Ovary (tissue), 10 donors: ENCODE data around the gene DAPP1. TPM values are rescaled to one million over a fixed set of nuclear protein-coding genes. Genes with fewer than 3 reads are reported as not detected.
"Not testable (repeated sequence)": the region's sequence is repeated elsewhere in the genome, so short reads cannot be mapped to it uniquely, and the experiment has no call there.

Experiments used
- DNase-seq, 5 donors: peaks; one replicate each; pipeline ENCODE4 v3.0.0-alpha.2; 2019 to 2020
- H3K27ac ChIP-seq, 2 donors: fragments of 200-600 bp; one replicate each; pipeline versions ENCODE4 v1.5.1 to v1.8.0; 2019 to 2022
- H3K27me3 ChIP-seq: fragments of 200-600 bp; one replicate; pipeline ENCODE4 v1.8.0; 2022
- H3K36me3 ChIP-seq: fragments of 200-600 bp; sonication (generic); one replicate; pipeline ENCODE4 v1.5.1; 2019
- H3K4me1 ChIP-seq: one replicate; pipeline ENCODE4 v1.8.1; 2013; ENCODE audit warnings: mild to moderate bottlenecking, moderate library complexity; ENCODE audit not compliant: insufficient read depth
- H3K4me3 ChIP-seq: fragments of 200-600 bp; sonication (generic); one replicate; pipeline ENCODE4 v1.5.1; 2017
- H3K9me3 ChIP-seq, 2 donors: fragments of 200-600 bp in 1 of 2; sonication (generic) in 1 of 2; one replicate each; pipeline versions ENCODE4 v1.5.1 to v1.8.1; 2013 to 2019; ENCODE audit warnings: mild to moderate bottlenecking in 1 of 2, moderate library complexity in 1 of 2
- CTCF ChIP-seq, 3 donors: fragments of 450-650 bp in 2 of 3; fragments of 200-600 bp in 1 of 3; IDR thresholded peaks; one replicate each; pipeline versions ENCODE4 v1.5.1 to v1.8.0; 2016 to 2022; ENCODE audit warnings: antibody characterized with exemption in 3 of 3, mild to moderate bottlenecking in 1 of 3
- EP300 ChIP-seq: sonication (generic); formaldehyde crosslinking; IDR thresholded peaks from one replicate; pipeline ENCODE4 v1.6.1; 2017; ENCODE audit warnings: antibody characterized with exemption
- POLR2A ChIP-seq: fragments of 450-650 bp; IDR thresholded peaks from one replicate; pipeline ENCODE4 v1.6.1; 2017; ENCODE audit warnings: antibody characterized with exemption, mild to moderate bottlenecking, moderate library complexity
- WGBS, 3 donors: extraction: QIAGEN DNeasy Blood & Tissue Kit in 1 of 3; methylation state at CpG; one replicate each; pipeline versions ENCODE4 v1.1.5 to v1.1.7; 2013 to 2017; 5-methylcytosine and 5-hydroxymethylcytosine counted together
- intact Hi-C, 4 donors: fragments of 100-400 bp; cut with DNase I; formaldehyde crosslinking; loops; one replicate each; pipeline versions ENCODE4 v1.11.0 to v1.15.1; 2022 to 2023
- long read RNA-seq, 3 donors: library from polyadenylated mRNA in 2 of 3; unstranded in 2 of 3; transcript quantifications; one replicate each; pipeline ENCODE4 v2.0.0 and lab custom pipeline, GENCODE V29; 2021 to 2026
- polyA plus RNA-seq, 2 donors: library from polyadenylated mRNA; stranded (reverse); fragments of 200-250 nt in 1 of 2; fragments of 350-450 nt in 1 of 2; fragmentation: Illumina TruSeq in 1 of 2; extraction: RNeasy Lipid Tissue Mini Kit (QIAGEN cat#74804) in 1 of 2; gene quantifications; one replicate each; pipeline ENCODE4 v1.2.3, GENCODE V29; 2013 to 2014
- total RNA-seq, 7 donors: library from RNA; depleted of rRNA in 2 of 7; stranded (reverse); fragments of >200 nt in 2 of 7; fragmentation: NEBNext Ultra II Directional in 3 of 7; extraction: Animal tissue kit (Norgen Biotek cat#: 25700) in 3 of 7; gene quantifications; one replicate each; pipeline versions ENCODE4 v1.1.0 to v1.2.4, GENCODE V29; 2016 to 2023
- donor health status: DM: no; HTN: no; CAD: no; lungs with moderate emphysema.
- donor health status: DM: no; HTN: no; CAD: no.
- donor health status: Bipolar disorder and iron deficiency.
- donor health status: DM: yes; HTN: yes; CAD: no.
- donor health status: DM: no; HTN: no; CAD: no.
- donor health status: DM: yes; HTN: yes; CAD: no.

The DAPP1 gene
- total RNA-seq (1 to 10 TPM in 2 of 7 donors, under 1 TPM in 5; 0.40 to 4.1 (median 0.65) TPM), polyA plus RNA-seq (1 to 10 TPM in 1 of 2 donors, under 1 TPM in 1; 0.34 to 1.6 TPM)
- long read RNA-seq, donor 1 = 0 reads
- long read RNA-seq, donor 2, partial matches to known transcripts = 120 of 153 reads
- long read RNA-seq, donor 2, other reads (novel, unspliced or antisense) = 33 of 153 reads
- long read RNA-seq, donor 3 = 0 reads

GRCh38 chr4:99816545-99817308 is at the start of gene DAPP1:
Gene DAPP1, plus strand, starts transcription at chr4:99816827. Its CDS starts 87 bp downstream, at chr4:99816914.
- no peak for DNase-seq
- 91 to 92% (median 91%) methylated on average over 7 of the region's 7 CpGs for WGBS, 3 donors
- no peak within 1 kb of the TSS for H3K4me3 ChIP-seq
- TF ChIP-seq POLR2A = no peak
- no peak for TF ChIP-seq CTCF (IDR thresholded peaks at IDR 0.05)
- no peak for TF ChIP-seq EP300
- no peaks in the 10 kb centered on the region for H3K36me3 ChIP-seq
- no peak within 1 kb of the TSS for H3K27ac ChIP-seq
- H3K27me3 ChIP-seq = no peaks in the 10 kb centered on the region
- intact Hi-C loops = no loop called here
- H3K9me3 ChIP-seq = no peaks in the 10 kb centered on the region
- H3K4me1 ChIP-seq = no peaks in the 10 kb centered on the region

GRCh38 chr4:99770842-99771241 is 45.8 kb upstream of the DAPP1 start:
- H3K4me3 ChIP-seq, DNase-seq, H3K27me3 ChIP-seq, H3K4me1 ChIP-seq, H3K9me3 ChIP-seq, H3K27ac ChIP-seq, intact Hi-C loops, H3K36me3 ChIP-seq: not testable (repeated sequence)
- WGBS, 3 donors = 88 to 95% (median 89%) methylated on average over 7 of the region's 7 CpGs

- no peaks in the 10 kb centered on the region for H3K4me1 ChIP-seq
- no peaks in the 10 kb centered on the region for H3K36me3 ChIP-seq
- no peak for DNase-seq
- 87 to 94% (median 92%) methylated on average over 3 of the region's 3 CpGs for WGBS, 3 donors
- no peak for TF ChIP-seq EP300
- TF ChIP-seq CTCF (IDR thresholded peaks at IDR 0.05) = no peak
- no peak for TF ChIP-seq POLR2A
- no peak overlapping the region for H3K4me3 ChIP-seq
- H3K27ac ChIP-seq = no peak overlapping the region
- no peaks in the 10 kb centered on the region for H3K9me3 ChIP-seq
- intact Hi-C loops = no loop called here
- H3K27me3 ChIP-seq = no peaks in the 10 kb centered on the region
Observed at GRCh38 chr4:99783940-99784339, 32.7 kb upstream of the DAPP1 start.

- Histone ChIP-seq H3K4me1 (no peaks in the 10 kb centered on the region), H3K27me3 (no peaks in the 10 kb centered on the region), H3K4me3 (no peak overlapping the region), H3K9me3 (no peaks in the 10 kb centered on the region), H3K27ac (no peak overlapping the region), H3K36me3 (no peaks in the 10 kb centered on the region)
- intact Hi-C loops = no loop called here
- 93 to 94% (median 94%) methylated on average over 3 of the region's 3 CpGs for WGBS, 3 donors
- no peak for TF ChIP-seq EP300
- no peak for TF ChIP-seq POLR2A
- no peak for TF ChIP-seq CTCF (IDR thresholded peaks at IDR 0.05)
- no peak for DNase-seq
Observed at GRCh38 chr4:99784842-99785241, 31.8 kb upstream of the DAPP1 start.
